GM18519 (cell line): ENCODE data around the gene CDKAL1.
"Not testable (repeated sequence)": the region's sequence is repeated elsewhere in the genome, so short reads cannot be mapped to it uniquely, and the experiment has no call there.

ENCODE experiments used
- ATAC-seq: cut with Tn5 transposase; IDR thresholded peaks from one replicate; pipeline ENCODE4 v1.9.1; 2021; ENCODE audit warnings: mild to moderate bottlenecking, moderate library complexity; ENCODE audit not compliant: unreplicated experiment, low FRiP score

The CDKAL1 gene

GRCh38 chr6:20589266-20589665 is 55.0 kb downstream of the CDKAL1 start:
- no peak for ATAC-seq

DNA sequence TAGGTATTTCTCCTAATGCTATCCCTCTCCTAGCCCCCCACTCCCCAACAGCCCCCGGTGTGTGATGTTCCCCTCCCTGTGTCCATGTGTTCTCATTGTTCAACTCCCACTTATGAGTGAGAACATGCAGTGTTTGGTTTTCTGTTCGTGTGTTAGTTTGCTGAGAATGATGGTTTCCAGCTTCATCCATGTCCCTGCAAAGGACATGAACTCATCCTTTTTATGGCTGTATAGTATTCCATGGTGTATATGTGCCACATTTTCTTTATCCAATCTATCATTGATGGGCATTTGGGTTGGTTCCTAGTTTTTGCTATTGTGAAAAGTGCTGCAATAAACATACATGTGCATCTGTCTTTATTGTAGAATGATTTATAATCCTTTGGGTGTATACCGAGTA is 56.2 kb downstream of the CDKAL1 start:
- ATAC-seq = not testable (repeated sequence)

DNA sequence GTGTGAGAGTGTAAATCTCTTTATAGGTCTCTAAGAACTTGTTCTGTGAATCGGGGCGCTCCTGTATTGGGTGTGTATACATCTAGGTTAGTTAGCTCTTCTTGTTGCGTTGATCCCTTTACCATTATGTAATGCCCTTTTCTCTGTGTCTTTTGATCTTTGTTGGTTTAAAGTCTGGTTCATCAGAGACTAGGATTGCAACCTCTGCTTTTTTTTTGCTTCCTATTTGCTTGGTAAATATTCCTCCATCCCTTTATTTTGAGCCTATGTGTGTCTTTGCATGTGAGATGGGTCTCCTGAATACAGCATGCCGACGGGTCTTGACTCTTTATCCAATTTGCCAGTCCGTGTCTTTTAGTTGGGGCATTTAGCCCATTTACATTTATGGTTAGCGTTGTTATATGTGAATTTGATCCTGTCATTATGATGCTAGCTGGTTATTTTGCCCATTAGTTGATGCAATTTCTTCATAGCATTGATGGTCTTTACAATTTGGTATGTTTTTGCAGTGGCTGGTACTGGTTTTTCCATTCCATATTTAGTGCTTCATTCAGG is 60.1 kb downstream of the CDKAL1 start:
- not testable (repeated sequence) for ATAC-seq

DNA sequence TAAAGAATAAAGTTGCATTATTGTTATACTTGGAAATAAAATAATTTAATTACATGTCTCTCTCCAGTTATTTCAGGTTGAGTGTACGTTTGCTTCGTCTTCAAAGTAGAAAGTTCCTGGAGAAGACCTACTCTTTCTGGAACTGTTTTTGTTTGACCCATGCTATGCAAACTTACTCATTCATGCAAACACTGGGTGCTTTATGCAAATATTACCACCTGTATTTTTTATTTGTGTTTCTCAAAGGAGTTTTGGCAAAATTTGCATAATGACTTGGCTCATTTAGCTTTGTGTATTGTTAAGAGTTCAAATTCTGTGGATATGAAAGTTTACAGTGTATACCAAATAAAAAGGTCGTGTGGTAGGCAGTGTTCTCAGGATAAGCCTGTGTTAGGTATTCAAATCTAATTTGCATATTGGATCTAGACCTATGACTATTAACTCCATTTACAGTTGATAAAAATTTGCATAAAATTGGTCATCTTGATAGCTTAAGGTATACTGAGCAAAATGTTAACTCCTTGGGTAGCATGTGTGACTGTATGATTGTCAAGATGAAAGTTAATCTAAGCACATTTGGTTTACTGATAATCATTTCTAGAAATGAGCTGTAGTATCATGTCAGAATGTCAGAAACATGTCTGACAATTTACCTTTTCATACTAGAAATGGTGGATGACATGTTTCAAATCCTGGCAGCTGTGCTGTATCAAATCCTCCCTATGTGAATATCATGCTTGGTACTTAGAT is 65.2 kb downstream of the CDKAL1 start:
- ATAC-seq = no peak

GRCh38 chr6:20600831-20601230 is 66.6 kb downstream of the CDKAL1 start:
- no peak for ATAC-seq

- no peak for ATAC-seq
Measured at GRCh38 chr6:20604159-20604558, 69.9 kb downstream of the CDKAL1 start.

- no peak for ATAC-seq
Measured at GRCh38 chr6:20605061-20605460, 70.8 kb downstream of the CDKAL1 start.

GRCh38 chr6:20605581-20605980 is 71.3 kb downstream of the CDKAL1 start:
- no peak for ATAC-seq

DNA sequence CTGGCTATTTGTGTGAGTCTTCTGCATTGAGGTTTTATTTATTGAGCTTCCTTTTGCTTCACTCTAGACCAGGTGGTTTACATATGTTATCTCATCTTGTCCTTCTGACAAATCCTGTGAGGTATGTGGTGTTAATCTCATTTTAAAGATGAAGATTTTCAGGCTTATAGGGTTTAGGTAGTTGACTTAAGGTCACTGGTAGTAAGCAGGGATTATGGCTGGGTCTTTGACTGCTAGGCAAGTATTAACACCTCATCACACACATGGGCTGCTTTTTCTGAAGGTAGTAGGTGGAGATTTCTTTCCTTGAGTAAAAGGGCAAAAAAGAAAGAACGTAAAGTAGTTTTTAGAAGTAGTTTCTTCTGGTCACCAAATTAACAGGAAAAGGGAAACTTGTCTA is 72.6 kb downstream of the CDKAL1 start:
- no peak for ATAC-seq

GRCh38 chr6:20608356-20608755 is 74.1 kb downstream of the CDKAL1 start:
- no peak for ATAC-seq

DNA sequence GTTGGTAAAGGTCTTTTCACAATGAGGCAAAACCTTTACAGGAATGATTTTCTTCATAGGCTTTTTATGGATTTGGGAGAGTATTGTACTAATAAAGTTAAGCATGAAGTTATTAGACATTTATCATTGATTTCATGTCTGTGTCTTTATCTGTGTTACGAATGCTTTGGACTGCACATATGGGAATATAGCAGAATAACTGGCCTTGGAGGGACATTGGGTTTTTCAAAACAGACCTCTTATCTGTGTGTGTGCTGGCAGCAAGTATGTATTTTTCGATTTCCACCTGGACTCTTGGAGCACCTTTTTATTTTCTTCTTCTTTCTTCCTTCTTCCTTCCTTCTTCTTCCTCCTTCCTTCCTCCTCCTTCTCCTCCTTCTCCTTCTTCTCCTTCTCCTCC is 74.6 kb downstream of the CDKAL1 start:
- no peak for ATAC-seq

DNA sequence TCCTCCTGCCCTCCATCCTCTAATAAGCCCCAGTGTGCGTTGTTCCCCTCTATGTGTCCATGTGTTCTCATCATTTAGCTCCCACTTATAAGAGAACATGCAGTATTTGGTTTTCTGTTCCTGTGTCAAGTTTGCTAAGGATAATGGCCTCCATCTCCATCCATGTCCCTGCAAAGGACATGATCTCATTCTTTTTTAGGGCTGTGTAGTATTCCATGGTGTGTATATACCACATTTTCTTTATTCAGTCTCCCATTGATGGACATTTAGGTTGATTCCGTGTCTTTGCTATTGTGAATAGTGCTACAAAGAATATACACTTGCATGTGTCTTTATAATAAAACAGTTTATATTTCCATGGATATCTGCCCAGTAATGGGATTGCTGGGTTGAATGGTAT is 75.7 kb downstream of the CDKAL1 start:
- ATAC-seq = not testable (repeated sequence)

DNA sequence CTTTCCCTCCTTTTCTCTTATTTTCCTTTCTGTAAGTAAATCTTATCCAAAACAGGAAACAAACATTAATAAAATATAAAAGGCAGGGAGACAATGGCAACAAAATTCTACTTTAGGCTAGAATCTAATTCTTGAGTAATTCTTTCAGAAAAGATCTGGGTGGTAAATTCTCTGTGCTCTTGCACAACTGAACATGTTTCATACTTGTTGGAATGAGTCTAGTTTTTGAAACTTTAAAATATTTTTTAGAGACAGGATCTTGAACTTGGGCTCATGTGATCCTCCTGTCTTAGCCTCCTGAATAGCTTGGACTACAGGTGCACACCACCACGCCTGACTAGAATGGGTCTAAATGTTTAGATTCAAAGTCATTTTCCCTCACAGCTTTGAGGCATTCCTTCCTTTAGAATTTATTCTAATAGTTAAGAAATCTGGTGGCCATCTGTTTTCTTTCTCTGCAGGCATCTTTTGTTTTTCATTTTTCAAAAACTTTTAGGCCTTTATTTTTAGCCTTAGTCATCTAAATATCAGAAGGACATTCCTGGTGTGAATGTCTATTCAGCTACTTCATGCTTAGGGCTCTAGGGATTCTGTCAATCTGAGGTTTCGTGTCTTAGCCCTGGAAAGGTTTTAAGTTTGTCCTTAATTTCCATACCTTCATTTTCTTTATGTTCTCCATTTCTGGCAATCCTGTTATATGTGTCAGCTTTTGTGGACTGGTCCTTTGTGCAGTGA is 76.5 kb downstream of the CDKAL1 start:
- ATAC-seq = no peak

DNA sequence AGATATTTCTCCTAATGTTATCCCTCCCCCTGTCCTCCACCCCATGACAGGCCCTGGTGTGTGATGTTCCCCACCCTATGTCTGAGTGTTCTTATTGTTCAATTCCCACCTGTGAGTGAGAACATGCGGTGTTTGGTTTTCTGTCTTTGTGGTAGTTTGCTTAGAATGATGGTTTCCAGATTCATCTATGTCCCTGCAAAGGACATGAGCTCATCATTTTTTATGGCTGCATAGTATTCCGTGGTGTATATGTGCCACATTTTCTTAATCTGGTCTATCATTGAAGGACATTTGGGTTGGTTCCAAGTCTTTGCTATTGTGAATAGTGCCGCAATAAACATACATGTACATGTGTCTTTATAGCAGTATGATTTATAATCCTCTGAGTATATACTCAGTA is 83.3 kb downstream of the CDKAL1 start:
- not testable (repeated sequence) for ATAC-seq

- no peak for ATAC-seq
Measured at GRCh38 chr6:20620043-20620442, 85.8 kb downstream of the CDKAL1 start.

DNA sequence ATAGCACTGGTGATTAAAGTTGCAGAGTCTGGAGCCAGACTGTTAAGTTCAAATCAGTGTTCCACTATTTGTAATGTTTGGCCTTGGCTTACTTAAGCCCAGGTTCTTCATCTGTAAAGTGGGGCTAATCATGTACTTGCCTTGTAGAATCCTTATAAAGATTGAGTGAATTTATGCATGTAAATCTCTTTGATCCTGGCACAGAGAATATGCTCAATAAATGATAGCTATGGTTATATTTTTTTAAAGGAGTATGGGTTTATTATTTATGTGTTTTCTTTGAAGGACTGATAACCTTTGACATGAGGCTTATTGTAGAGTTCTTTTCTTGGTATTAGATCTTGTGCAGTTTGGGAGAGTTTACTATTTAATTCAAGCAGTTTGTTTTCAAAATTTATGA is 89.5 kb downstream of the CDKAL1 start:
- no peak for ATAC-seq

- ATAC-seq = no peak
Measured at GRCh38 chr6:20626165-20626564, 91.9 kb downstream of the CDKAL1 start.

- ATAC-seq = no peak
Measured at GRCh38 chr6:20629509-20629908, 95.3 kb downstream of the CDKAL1 start.

GRCh38 chr6:20630136-20630535 is 95.9 kb downstream of the CDKAL1 start:
- no peak for ATAC-seq

GRCh38 chr6:20630617-20631548 is 96.6 kb downstream of the CDKAL1 start:
- no peak for ATAC-seq

GRCh38 chr6:20631549-20631924 is 97.3 kb downstream of the CDKAL1 start:
- no peak for ATAC-seq
